Stimulated activated memory B cell treated with anti-CD40 and anti-IgM and Interleukin-4, amounts not matched to agents 10 μg/mL and 1 μg/mL and 100 μg/mL, for 72 hours (primary cell): ENCODE results near the gene LMAN2L.
"Not testable (repeated sequence)": the region's sequence is repeated elsewhere in the genome, so short reads cannot be mapped to it uniquely, and the experiment has no call there.

ENCODE experiments used
- ATAC-seq: fragments of 150-1000 bp; cut with Tn5 transposase; 2 replicates; pipeline ENCODE4 v1.10.0; 2021
- H3K27ac Mint-ChIP-seq: one replicate; pipeline ENCODE4 v1.8.0; 2022; ENCODE audit warnings: mild to moderate bottlenecking, mixed read lengths
- H3K27me3 Mint-ChIP-seq: one replicate; pipeline ENCODE4 v1.8.0; 2022; ENCODE audit warnings: mixed read lengths
- H3K36me3 Mint-ChIP-seq: one replicate; pipeline ENCODE4 v1.8.0; 2022; ENCODE audit warnings: mixed read lengths
- H3K4me1 Mint-ChIP-seq: one replicate; pipeline ENCODE4 v1.8.0; 2022; ENCODE audit warnings: mixed read lengths
- H3K4me3 Mint-ChIP-seq: one replicate; pipeline ENCODE4 v1.8.0; 2022; ENCODE audit warnings: mild to moderate bottlenecking, moderate library complexity, mixed read lengths
- H3K9me3 Mint-ChIP-seq: one replicate; pipeline ENCODE4 v1.8.0; 2022; ENCODE audit warnings: mixed read lengths

LMAN2L gene

GRCh38 chr2:96688649-96689430, 51.0 kb downstream of the LMAN2L start:
- no peak overlapping the region for H3K4me3 Mint-ChIP-seq
- peaks cover 34% of the 10 kb centered on the region for H3K27me3 Mint-ChIP-seq
- H3K9me3 Mint-ChIP-seq: no peaks in the 10 kb centered on the region
- no peak overlapping the region for H3K27ac Mint-ChIP-seq
- H3K36me3 Mint-ChIP-seq: no peaks in the 10 kb centered on the region
- ATAC-seq: no peak
- no peaks in the 10 kb centered on the region for H3K4me1 Mint-ChIP-seq

DNA sequence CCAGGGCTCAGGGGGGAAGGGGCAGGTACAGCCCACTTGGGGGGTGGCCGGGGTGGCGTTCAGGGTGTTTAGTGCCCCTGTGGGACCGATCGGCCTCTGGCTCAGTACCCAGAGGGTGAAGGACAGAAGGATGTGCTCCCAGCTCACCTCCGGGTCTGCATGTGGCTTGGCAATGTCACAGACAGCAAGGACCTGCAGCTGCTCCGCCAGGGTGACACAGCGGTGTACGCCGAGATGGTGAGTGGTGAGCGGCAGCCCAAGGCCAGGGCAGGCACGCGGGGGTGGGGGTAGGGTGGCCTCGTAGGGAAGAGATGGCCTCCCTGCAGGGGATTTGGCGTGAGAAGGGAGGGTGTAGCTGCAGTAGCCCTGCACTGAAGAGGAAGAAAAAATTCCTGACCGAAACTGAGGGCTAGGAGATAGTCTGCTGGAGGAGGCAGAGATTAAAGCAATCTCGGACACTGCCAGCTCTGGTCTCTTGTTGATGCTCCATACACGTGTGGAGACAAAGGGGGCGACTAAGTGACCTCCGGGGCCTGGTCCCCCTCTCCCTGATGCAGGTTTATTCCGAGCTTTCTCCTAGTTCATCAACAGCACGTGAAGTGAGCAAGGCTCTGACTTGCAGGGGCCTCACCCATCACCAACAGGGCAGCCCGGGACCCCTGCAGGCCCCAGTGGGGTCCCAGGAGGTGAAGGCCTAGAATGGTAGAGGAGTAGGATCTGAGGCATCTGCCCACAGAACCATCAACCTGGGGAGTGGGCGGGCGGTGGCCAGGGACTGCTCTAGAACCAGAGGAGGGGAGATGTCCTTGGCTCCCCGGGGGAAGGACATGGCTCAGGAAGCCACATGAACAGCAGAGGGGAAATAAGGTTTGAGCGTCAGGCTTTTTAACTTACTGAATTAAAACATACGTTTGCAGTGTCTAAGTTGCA, 51.9 kb downstream of the LMAN2L start:
- ATAC-seq: no peak
- no peaks in the 10 kb centered on the region for H3K36me3 Mint-ChIP-seq
- H3K27ac Mint-ChIP-seq: no peak overlapping the region
- H3K4me1 Mint-ChIP-seq: no peaks in the 10 kb centered on the region
- H3K9me3 Mint-ChIP-seq: no peaks in the 10 kb centered on the region
- H3K4me3 Mint-ChIP-seq: no peak overlapping the region
- H3K27me3 Mint-ChIP-seq: peaks cover 34% of the 10 kb centered on the region

GRCh38 chr2:96687266-96687665, 52.6 kb downstream of the LMAN2L start:
- Mint-ChIP-seq H3K36me3 (no peaks in the 10 kb centered on the region), H3K4me3 (no peak overlapping the region), H3K27ac (no peak overlapping the region), H3K9me3 (no peaks in the 10 kb centered on the region), H3K27me3 (peaks cover 34% of the 10 kb centered on the region), H3K4me1 (no peaks in the 10 kb centered on the region)
- ATAC-seq: no peak

DNA sequence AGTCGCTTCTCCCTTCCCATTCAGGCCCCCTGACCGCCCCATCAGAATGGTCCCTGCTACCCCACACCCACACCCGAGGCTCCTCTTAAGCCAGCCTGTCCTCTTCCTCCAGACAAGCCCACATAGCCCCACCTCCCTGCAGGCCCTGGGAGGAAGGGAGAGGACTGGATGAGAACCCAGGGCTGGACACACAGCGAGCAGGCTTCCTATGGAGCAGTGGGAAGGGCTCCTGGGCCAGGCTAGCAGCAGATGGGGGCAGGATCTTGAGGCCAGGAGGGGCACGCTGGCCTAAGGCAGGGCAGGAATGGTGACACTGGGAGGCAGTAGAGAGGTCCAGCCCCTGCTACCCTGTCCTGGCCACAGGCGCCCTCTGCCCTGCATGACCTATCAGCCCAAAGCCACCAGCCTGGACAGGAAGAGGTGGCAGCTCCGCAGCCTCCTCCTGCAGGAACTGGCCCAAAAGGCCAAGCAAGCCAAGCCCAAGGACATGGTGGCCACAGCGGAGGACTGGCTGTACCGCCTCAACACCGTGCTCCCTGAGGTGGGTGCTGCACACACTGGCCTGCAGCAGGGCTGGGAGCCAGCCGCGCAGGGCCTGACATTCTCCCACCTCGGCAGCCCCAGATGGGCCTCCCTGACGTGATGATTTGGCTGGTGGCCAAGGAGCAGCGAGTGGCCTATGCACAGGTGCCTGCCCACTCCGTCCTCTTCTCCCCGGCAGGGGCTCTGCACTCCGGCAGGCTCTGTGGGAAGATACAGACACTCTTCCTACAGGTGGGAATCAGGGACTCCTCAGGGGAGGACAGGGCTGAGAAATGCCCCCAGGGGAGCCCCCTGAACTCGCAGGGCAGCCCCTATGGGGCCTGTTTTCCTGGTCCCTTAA, 54.0 kb downstream of the LMAN2L start:
- Mint-ChIP-seq H3K4me1 (no peaks in the 10 kb centered on the region), H3K36me3 (no peaks in the 10 kb centered on the region)

GRCh38 chr2:96684883-96685576, 54.8 kb downstream of the LMAN2L start:
- Mint-ChIP-seq H3K9me3 (no peaks in the 10 kb centered on the region), H3K27me3 (peaks cover 41% of the 10 kb centered on the region), H3K4me3 (no peak overlapping the region), H3K36me3 (no peaks in the 10 kb centered on the region), H3K4me1 (no peaks in the 10 kb centered on the region), H3K27ac (no peak overlapping the region)
- ATAC-seq: no peak

More for the DNA sequence above, 54.0 kb downstream of the LMAN2L start:
- Mint-ChIP-seq H3K27ac (no peak overlapping the region), H3K4me3 (no peak overlapping the region), H3K9me3 (no peaks in the 10 kb centered on the region), H3K27me3 (peaks cover 34% of the 10 kb centered on the region)
- no peak for ATAC-seq

- no peaks in the 10 kb centered on the region for H3K36me3 Mint-ChIP-seq
- H3K27me3 Mint-ChIP-seq: peaks cover 43% of the 10 kb centered on the region
- H3K4me3 Mint-ChIP-seq: no peak overlapping the region
- no peak overlapping the region for H3K27ac Mint-ChIP-seq
- H3K4me1 Mint-ChIP-seq: no peaks in the 10 kb centered on the region
- no peak for ATAC-seq
- H3K9me3 Mint-ChIP-seq: no peaks in the 10 kb centered on the region
Observed at GRCh38 chr2:96683972-96684820, 55.7 kb downstream of the LMAN2L start.

DNA sequence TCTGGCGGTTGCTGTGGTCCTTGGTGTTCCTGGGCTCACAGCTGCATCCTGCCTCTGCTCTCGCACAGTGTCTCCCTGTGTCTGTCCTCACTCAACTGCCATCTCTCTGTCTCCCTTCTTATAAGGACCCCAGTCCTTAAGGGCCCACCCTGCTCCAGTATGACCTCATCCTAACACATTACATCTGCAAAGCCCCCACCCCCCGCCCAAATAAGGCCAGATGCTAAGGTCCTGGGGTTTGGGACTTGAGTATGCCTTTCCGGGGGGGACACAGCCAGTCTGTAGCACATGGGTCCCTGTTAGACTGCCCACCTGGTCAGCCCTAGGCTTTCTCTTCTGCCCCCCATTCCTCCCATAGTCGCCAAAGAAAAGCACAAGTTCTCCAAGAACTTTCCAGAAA, 56.6 kb downstream of the LMAN2L start:
- Mint-ChIP-seq H3K27ac (no peak overlapping the region), H3K4me1 (no peaks in the 10 kb centered on the region), H3K9me3 (no peaks in the 10 kb centered on the region), H3K27me3 (peaks cover 43% of the 10 kb centered on the region), H3K4me3 (no peak overlapping the region), H3K36me3 (no peaks in the 10 kb centered on the region)
- ATAC-seq: no peak

- no peak for ATAC-seq
- no peaks in the 10 kb centered on the region for H3K4me1 Mint-ChIP-seq
- H3K27ac Mint-ChIP-seq: no peak overlapping the region
- H3K4me3 Mint-ChIP-seq: no peak overlapping the region
- no peaks in the 10 kb centered on the region for H3K9me3 Mint-ChIP-seq
- no peaks in the 10 kb centered on the region for H3K36me3 Mint-ChIP-seq
- peaks cover 34% of the 10 kb centered on the region for H3K27me3 Mint-ChIP-seq
Observed at GRCh38 chr2:96681540-96681939, 58.3 kb downstream of the LMAN2L start.

GRCh38 chr2:96680561-96681141, 59.2 kb downstream of the LMAN2L start:
- no peaks in the 10 kb centered on the region for H3K9me3 Mint-ChIP-seq
- no peaks in the 10 kb centered on the region for H3K36me3 Mint-ChIP-seq
- H3K27me3 Mint-ChIP-seq: peaks cover 26% of the 10 kb centered on the region
- H3K27ac Mint-ChIP-seq: no peak overlapping the region
- ATAC-seq: no peak
- no peaks in the 10 kb centered on the region for H3K4me1 Mint-ChIP-seq
- no peak overlapping the region for H3K4me3 Mint-ChIP-seq

DNA sequence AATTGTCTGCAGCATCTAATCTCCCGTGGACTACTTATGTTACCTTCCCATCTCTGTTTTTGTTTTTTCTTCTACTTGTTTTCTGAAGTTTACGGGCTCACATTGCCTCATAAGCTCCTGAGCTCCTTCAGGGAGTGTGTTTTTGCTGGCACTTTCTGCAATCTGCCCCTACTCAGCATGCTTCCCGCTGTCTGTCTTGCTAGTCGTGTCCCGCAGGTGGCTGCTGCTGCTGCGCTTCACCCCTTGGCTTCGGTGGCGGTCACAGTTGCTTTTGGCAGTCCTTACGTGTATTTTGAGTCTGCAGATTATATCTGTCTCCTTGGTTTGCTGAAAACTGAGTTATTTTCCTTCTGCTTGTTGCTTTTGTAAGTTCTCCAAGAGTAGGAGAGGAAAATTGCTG, 60.0 kb downstream of the LMAN2L start:
- Mint-ChIP-seq H3K9me3 (no peaks in the 10 kb centered on the region), H3K27me3 (peaks cover 19% of the 10 kb centered on the region), H3K27ac (no peak overlapping the region), H3K4me3 (no peak overlapping the region), H3K4me1 (no peaks in the 10 kb centered on the region), H3K36me3 (no peaks in the 10 kb centered on the region)
- no peak for ATAC-seq

DNA sequence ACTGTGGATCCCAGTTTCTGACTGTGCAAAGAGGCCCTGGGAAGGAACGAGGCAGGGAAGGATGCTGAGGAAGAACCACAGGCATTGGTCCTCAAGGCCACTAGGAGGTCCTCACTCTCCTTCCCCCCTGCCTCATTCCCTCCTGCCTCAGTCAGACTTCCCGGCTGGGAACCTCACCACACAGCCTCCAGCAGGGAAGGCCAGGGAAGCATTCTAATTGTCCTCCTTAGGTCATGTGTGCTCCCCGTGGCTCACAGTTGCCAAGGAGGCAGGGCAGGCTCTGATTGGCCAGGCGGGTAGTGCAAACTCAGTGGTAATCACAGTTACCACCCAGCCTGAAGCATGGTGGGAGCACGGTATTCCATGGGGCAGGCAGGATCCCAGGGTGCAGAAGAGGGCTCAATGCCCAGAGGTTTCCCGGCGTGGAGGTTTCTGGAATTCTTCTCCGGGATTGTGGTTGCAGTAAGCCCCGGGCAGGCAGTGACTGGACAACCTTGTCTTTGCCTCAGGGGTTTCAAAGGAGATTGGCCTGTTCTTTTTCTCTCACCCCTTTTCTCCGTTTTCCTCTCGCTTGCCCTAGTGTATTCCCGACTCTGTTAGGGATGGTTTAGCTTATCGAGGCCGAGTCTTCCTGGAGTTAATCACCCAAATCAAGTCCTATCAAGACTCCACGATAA, 70.2 kb downstream of the LMAN2L start:
- H3K27ac Mint-ChIP-seq: no peak overlapping the region
- no peaks in the 10 kb centered on the region for H3K36me3 Mint-ChIP-seq
- H3K9me3 Mint-ChIP-seq: no peaks in the 10 kb centered on the region
- H3K4me3 Mint-ChIP-seq: no peak overlapping the region
- no peak for ATAC-seq
- peaks cover 7% of the 10 kb centered on the region for H3K27me3 Mint-ChIP-seq
- no peaks in the 10 kb centered on the region for H3K4me1 Mint-ChIP-seq

- Mint-ChIP-seq H3K27me3 (peaks cover 7% of the 10 kb centered on the region), H3K9me3 (no peaks in the 10 kb centered on the region), H3K4me3 (no peak overlapping the region), H3K4me1 (no peaks in the 10 kb centered on the region), H3K36me3 (no peaks in the 10 kb centered on the region), H3K27ac (no peak overlapping the region)
- ATAC-seq: no peak
Observed at GRCh38 chr2:96668771-96669170, 71.1 kb downstream of the LMAN2L start.

GRCh38 chr2:96665717-96666116, 74.1 kb downstream of the LMAN2L start:
- H3K36me3 Mint-ChIP-seq, H3K4me3 Mint-ChIP-seq, H3K27ac Mint-ChIP-seq, H3K4me1 Mint-ChIP-seq, H3K9me3 Mint-ChIP-seq, H3K27me3 Mint-ChIP-seq, ATAC-seq: not testable (repeated sequence)
